ENCODE results near the gene ARFGAP3. TPM values are rescaled to one million over a fixed set of nuclear protein-coding genes. Genes with fewer than 3 reads are reported as not detected.

The ARFGAP3 gene
- total RNA-seq, 4 donors from 2014 or later: 43.0 to 106 (median 50.5) TPM

DNA sequence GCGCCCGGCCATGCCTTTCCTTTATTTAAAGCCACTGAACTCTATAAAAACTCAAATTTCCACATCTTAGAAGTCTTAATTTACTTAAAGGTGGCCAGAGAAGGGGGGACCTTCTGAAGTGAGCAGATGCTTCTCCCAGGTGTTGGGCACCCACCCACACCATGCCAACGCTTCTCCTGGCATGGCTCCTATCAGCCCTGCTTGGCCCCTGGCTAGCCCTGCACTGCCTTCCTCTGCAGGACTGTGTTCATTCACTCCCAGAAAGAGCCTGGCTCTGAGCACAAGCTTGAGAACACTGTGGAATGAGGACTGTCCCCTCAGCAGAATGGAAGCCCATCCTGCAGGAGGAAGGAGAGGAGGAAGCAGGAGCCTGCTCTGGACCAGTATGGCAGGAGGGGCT is 34.6 kb upstream of the ARFGAP3 start:
- no peak for DNase-seq (ENCODE audit: low spot score)
- no peak for ATAC-seq (ENCODE audit: low FRiP score)
- no peak for TF ChIP-seq CTCF (IDR thresholded peaks at IDR 0.05)

DNA sequence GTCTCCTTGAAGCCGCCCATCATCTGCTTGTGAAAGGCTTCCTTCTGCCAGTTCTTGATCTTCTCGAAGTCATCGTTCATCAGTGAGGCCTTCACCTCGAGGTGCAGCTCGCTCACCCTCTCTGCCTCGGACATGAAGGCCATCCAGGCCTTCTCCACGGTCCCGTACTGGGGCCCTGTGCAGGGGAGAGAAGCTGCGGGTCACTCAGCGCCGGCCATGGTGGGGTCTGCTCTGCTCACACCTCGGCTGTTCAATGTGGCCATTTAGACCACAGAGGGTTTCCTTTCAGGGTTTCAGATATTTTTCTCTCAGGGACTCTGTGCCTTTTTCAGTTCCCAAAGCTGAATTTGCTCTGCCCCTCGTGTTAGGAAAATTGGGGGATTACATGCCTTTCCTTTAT is 33.9 kb upstream of the ARFGAP3 start:
- DNase-seq (ENCODE audit: low spot score) (no peak), ATAC-seq (ENCODE audit: low FRiP score) (no peak)
- TF ChIP-seq CTCF (IDR thresholded peaks at IDR 0.05): no peak

GRCh38 chr22:42889304-42889703 is 32.2 kb upstream of the ARFGAP3 start:
- DNase-seq (ENCODE audit: low spot score) (no peak), ATAC-seq (ENCODE audit: low FRiP score) (no peak)
- no peak for TF ChIP-seq CTCF (IDR thresholded peaks at IDR 0.05)

DNA sequence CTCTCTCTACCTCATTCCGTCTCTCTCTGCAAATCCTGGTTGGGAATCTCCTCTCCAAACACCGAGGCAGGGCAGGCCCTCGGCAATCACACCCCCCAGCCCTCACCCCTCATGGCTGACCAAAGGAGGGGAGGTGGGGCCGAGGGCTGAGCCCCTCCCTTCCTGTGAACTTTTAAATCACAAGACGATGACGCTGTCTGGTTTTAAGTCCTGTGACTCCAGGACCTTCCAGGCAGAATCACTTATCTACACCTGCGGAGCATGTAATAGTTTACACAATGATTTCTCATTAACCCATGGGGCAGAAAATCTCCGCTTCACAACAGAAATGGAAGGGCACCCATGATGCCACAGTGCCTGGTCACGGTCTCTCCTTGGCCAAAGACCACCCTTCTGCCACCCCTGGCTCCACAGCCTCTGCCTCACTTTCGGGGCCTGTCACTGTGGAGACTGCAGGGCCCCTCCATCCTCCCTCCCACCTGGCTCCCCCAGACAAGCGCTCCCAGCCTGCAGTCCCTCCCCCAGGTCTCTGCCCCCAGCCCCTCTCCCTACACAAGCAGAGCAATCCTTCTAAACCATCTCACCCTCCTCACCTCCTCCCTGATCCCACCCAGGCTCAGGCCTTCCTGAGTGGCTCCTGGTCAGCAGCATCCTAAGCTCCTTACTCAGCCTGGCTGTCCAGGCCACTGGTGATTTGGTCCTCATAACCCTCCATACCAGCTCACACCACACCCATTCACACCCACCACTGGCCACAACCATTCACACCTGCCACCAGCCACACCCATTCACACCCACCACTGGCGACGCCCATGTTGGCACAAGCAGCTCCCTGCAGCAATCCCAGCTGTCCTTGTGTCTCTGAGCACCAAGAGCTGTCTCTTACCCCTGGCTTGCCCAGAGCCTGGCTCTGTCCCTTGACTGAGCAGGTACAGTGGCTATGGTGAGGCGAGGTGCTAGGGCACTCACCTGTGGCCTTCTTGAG is 30.7 kb upstream of the ARFGAP3 start:
- DNase-seq (ENCODE audit: low spot score) (no peak), ATAC-seq (ENCODE audit: low FRiP score) (no peak)
- TF ChIP-seq CTCF (IDR thresholded peaks at IDR 0.05): no peak

GRCh38 chr22:42887120-42887519 is 30.0 kb upstream of the ARFGAP3 start:
- ATAC-seq (ENCODE audit: low FRiP score) (no peak), DNase-seq (ENCODE audit: low spot score) (no peak)
- TF ChIP-seq CTCF (IDR thresholded peaks at IDR 0.05): no peak

- no peak for DNase-seq (ENCODE audit: low spot score)
- no peak for TF ChIP-seq CTCF (IDR thresholded peaks at IDR 0.05)
- ATAC-seq (ENCODE audit: low FRiP score): no peak
Measured at GRCh38 chr22:42885446-42885845, 28.4 kb upstream of the ARFGAP3 start.

Measured in omental fat pad (tissue), 4 donors.